ENCODE measurements around the gene CNTN3.

DNA sequence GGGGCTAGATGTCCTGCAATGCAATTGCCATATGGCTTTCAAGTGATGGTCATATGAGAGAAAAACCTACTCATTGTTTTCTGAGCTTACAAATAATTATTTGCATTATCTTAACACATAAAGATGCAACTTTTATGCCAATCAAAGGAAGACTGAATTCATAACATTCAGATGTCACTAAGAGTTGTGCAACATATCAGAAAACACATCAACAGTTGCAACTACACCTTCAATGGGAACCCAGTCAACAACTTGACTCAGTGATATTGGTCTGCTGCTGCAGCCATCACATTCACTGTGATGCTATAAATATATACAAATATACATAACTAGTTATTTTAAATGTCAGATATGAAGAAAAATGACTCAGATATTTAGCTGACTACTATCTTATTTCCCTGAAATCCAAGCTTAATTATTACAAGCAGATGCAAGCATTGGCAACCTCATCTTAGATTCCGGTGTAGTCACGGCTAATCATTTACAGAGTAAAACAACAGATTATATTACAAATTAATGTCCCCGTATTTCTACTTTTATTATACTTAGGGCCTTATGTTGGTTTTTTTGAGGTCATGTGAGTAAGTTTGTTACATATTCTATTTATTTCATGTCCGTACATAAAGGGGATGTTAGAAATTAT, 23.7 kb downstream of the CNTN3 start:
- TF ChIP-seq POLR2A (IDR thresholded peaks at IDR 0.05; ENCODE audit: extremely low read depth, insufficient read length): no peak
- TF ChIP-seq, protein P1, sequence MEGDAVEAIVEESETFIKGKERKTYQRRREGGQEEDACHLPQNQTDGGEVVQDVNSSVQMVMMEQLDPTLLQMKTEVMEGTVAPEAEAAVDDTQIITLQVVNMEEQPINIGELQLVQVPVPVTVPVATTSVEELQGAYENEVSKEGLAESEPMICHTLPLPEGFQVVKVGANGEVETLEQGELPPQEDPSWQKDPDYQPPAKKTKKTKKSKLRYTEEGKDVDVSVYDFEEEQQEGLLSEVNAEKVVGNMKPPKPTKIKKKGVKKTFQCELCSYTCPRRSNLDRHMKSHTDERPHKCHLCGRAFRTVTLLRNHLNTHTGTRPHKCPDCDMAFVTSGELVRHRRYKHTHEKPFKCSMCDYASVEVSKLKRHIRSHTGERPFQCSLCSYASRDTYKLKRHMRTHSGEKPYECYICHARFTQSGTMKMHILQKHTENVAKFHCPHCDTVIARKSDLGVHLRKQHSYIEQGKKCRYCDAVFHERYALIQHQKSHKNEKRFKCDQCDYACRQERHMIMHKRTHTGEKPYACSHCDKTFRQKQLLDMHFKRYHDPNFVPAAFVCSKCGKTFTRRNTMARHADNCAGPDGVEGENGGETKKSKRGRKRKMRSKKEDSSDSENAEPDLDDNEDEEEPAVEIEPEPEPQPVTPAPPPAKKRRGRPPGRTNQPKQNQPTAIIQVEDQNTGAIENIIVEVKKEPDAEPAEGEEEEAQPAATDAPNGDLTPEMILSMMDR (IDR thresholded peaks at IDR 0.05; ENCODE audit: low read depth, low read length): no peak
